Ovary (tissue), 9 donors: ENCODE measurements around the gene CRMP1. TPM values are rescaled to one million over a fixed set of nuclear protein-coding genes. Genes with fewer than 3 reads are reported as not detected.

ENCODE experiments used
- DNase-seq, 5 donors: peaks; one replicate each; pipeline ENCODE4 v3.0.0-alpha.2; 2019 to 2020
- H3K27ac ChIP-seq, 2 donors: fragments of 200-600 bp; one replicate each; pipeline versions ENCODE4 v1.5.1 to v1.8.0; 2019 to 2022
- H3K27me3 ChIP-seq: fragments of 200-600 bp; one replicate; pipeline ENCODE4 v1.8.0; 2022
- H3K36me3 ChIP-seq: fragments of 200-600 bp; sonication (generic); one replicate; pipeline ENCODE4 v1.5.1; 2019
- H3K4me1 ChIP-seq: one replicate; pipeline ENCODE4 v1.8.1; 2013; ENCODE audit warnings: mild to moderate bottlenecking, moderate library complexity; ENCODE audit not compliant: insufficient read depth
- H3K4me3 ChIP-seq: fragments of 200-600 bp; sonication (generic); one replicate; pipeline ENCODE4 v1.5.1; 2017
- H3K9me3 ChIP-seq, 2 donors: fragments of 200-600 bp in 1 of 2; sonication (generic) in 1 of 2; one replicate each; pipeline versions ENCODE4 v1.5.1 to v1.8.1; 2013 to 2019; ENCODE audit warnings: mild to moderate bottlenecking in 1 of 2, moderate library complexity in 1 of 2
- EP300 ChIP-seq: sonication (generic); formaldehyde crosslinking; IDR thresholded peaks from one replicate; pipeline ENCODE4 v1.6.1; 2017; ENCODE audit warnings: antibody characterized with exemption
- POLR2A ChIP-seq: fragments of 450-650 bp; IDR thresholded peaks from one replicate; pipeline ENCODE4 v1.6.1; 2017; ENCODE audit warnings: antibody characterized with exemption, mild to moderate bottlenecking, moderate library complexity
- WGBS, 3 donors: extraction: QIAGEN DNeasy Blood & Tissue Kit in 1 of 3; methylation state at CpG; one replicate each; pipeline versions ENCODE4 v1.1.5 to v1.1.7; 2013 to 2017; 5-methylcytosine and 5-hydroxymethylcytosine counted together
- intact Hi-C, 4 donors: fragments of 100-400 bp; cut with DNase I; formaldehyde crosslinking; loops; one replicate each; pipeline versions ENCODE4 v1.11.0 to v1.15.1; 2022 to 2023
- polyA plus RNA-seq, 2 donors: library from polyadenylated mRNA; stranded (reverse); fragments of 200-250 nt in 1 of 2; fragments of 350-450 nt in 1 of 2; fragmentation: Illumina TruSeq in 1 of 2; extraction: RNeasy Lipid Tissue Mini Kit (QIAGEN cat#74804) in 1 of 2; gene quantifications; one replicate each; pipeline ENCODE4 v1.2.3, GENCODE V29; 2013 to 2014
- total RNA-seq, 7 donors: library from RNA; depleted of rRNA in 2 of 7; stranded (reverse); fragments of >200 nt in 2 of 7; fragmentation: NEBNext Ultra II Directional in 3 of 7; extraction: Animal tissue kit (Norgen Biotek cat#: 25700) in 3 of 7; gene quantifications; one replicate each; pipeline versions ENCODE4 v1.1.0 to v1.2.4, GENCODE V29; 2016 to 2023
- TF ChIP-seq, protein P1 (sequence below), 3 donors: fragments of 450-650 bp in 2 of 3; fragments of 200-600 bp in 1 of 3; IDR thresholded peaks; one replicate each; pipeline versions ENCODE4 v1.5.1 to v1.8.0; 2016 to 2022; ENCODE audit warnings: antibody characterized with exemption in 3 of 3, mild to moderate bottlenecking in 1 of 3
- donor health status: DM: no; HTN: no; CAD: no; lungs with moderate emphysema.
- donor health status: DM: no; HTN: no; CAD: no.
- donor health status: Bipolar disorder and iron deficiency.
- donor health status: DM: yes; HTN: yes; CAD: no.
- donor health status: DM: no; HTN: no; CAD: no.
- donor health status: DM: yes; HTN: yes; CAD: no.

The CRMP1 gene
- total and polyA plus RNA-seq, 9 donors, result 1.2 to 5.5 (median 4.2) TPM

DNA sequence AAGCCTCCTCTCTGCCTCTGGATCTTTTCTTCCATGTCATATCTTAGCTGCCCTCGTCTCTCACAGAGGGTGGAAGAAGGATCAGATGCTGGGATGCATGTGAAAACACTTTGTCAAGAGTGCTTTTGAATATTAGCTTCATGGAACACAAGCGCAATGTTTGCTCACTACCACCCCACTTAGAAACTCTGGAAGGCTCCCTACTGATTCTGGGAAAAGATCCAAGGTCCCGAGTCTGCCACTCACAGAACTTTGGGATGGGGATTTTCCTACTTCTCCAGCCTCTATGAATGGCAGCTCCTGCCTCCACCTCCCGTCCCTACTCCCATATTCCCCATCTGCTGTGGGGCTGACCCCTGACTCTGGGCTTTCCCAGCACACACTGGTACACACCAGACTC, 40.2 kb upstream of the CRMP1 start:
- WGBS, 3 donors, result 27 to 42% (median 29%) methylated on average over 4 of the region's 4 CpGs
- Histone ChIP-seq H3K4me3 (no peak overlapping the region), H3K36me3 (no peaks in the 10 kb centered on the region), H3K27ac (no peak overlapping the region), H3K9me3 (no peaks in the 10 kb centered on the region), H3K27me3 (no peaks in the 10 kb centered on the region), H3K4me1 (no peaks in the 10 kb centered on the region)
- TF ChIP-seq, protein P1, sequence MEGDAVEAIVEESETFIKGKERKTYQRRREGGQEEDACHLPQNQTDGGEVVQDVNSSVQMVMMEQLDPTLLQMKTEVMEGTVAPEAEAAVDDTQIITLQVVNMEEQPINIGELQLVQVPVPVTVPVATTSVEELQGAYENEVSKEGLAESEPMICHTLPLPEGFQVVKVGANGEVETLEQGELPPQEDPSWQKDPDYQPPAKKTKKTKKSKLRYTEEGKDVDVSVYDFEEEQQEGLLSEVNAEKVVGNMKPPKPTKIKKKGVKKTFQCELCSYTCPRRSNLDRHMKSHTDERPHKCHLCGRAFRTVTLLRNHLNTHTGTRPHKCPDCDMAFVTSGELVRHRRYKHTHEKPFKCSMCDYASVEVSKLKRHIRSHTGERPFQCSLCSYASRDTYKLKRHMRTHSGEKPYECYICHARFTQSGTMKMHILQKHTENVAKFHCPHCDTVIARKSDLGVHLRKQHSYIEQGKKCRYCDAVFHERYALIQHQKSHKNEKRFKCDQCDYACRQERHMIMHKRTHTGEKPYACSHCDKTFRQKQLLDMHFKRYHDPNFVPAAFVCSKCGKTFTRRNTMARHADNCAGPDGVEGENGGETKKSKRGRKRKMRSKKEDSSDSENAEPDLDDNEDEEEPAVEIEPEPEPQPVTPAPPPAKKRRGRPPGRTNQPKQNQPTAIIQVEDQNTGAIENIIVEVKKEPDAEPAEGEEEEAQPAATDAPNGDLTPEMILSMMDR (IDR thresholded peaks at IDR 0.05), result no peak
- TF ChIP-seq POLR2A, result no peak
- no peak for TF ChIP-seq EP300
- no peak for DNase-seq
- intact Hi-C loops, result no loop called here

DNA sequence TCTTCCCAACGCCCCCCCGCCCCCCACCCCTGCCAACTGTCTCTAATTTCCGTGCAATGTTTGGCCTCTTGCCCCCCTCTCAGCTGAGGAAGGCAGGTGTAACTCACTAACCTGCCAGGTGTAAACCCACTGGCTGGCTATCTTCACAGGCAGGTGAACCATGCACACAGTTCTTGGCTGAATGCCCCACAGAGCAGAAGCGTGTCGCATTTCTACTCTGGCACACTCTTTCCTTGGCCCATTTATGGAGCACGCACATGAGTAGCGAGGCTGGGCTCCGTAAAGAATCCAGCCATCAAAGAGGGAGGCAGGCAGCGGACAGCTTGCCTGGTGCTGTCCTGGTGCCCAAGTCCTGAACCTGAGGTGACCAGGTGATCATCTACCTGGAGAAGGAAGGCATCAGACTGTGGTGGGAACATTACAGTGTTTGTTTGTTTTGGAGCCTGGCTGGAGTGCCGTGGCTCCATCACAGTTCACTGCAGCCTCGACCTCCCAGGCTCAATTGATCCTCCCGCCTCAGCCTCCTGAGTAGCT, 39.2 kb upstream of the CRMP1 start:
- TF ChIP-seq POLR2A, result no peak
- TF ChIP-seq EP300, result no peak
- TF ChIP-seq, protein P1 (IDR thresholded peaks at IDR 0.05), result no peak
- DNase-seq, result no peak
- no peaks in the 10 kb centered on the region for H3K4me1 ChIP-seq
- intact Hi-C loops, result no loop called here
- WGBS, 3 donors, result 65 to 79% (median 75%) methylated on average over 12 of the region's 12 CpGs
- H3K4me3 ChIP-seq, result no peak overlapping the region
- no peaks in the 10 kb centered on the region for H3K9me3 ChIP-seq
- H3K27me3 ChIP-seq, result no peaks in the 10 kb centered on the region
- no peak overlapping the region for H3K27ac ChIP-seq
- no peaks in the 10 kb centered on the region for H3K36me3 ChIP-seq

DNA sequence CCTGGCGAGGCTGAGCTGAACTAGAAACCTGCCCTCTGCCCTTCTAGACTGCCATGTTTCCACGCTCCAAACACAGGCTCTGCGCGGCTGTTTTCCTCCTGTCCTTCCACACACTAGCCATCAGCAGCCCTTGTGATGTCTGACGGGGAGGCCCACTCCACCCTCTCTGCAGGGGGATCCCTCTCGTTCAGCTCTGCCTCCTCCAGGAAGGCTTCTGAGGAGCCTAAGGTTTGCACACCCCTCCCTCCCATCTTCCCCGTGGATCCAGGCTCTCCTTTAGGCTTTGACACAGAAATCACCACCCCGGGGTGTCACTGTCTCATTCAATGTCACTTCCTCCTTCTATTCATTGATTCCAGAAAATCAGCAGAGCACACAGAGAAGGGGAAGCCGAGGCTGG, 38.6 kb upstream of the CRMP1 start:
- H3K27me3 ChIP-seq, result no peaks in the 10 kb centered on the region
- no peak for DNase-seq
- H3K27ac ChIP-seq, result no peak overlapping the region
- no peak overlapping the region for H3K4me3 ChIP-seq
- WGBS, 3 donors, result 45 to 59% (median 56%) methylated on average over 9 of the region's 9 CpGs
- no peak for TF ChIP-seq EP300
- TF ChIP-seq, protein P1 (IDR thresholded peaks at IDR 0.05), result no peak
- no peak for TF ChIP-seq POLR2A
- no peaks in the 10 kb centered on the region for H3K4me1 ChIP-seq
- H3K36me3 ChIP-seq, result no peaks in the 10 kb centered on the region
- no peaks in the 10 kb centered on the region for H3K9me3 ChIP-seq
- intact Hi-C loops, result no loop called here

DNA sequence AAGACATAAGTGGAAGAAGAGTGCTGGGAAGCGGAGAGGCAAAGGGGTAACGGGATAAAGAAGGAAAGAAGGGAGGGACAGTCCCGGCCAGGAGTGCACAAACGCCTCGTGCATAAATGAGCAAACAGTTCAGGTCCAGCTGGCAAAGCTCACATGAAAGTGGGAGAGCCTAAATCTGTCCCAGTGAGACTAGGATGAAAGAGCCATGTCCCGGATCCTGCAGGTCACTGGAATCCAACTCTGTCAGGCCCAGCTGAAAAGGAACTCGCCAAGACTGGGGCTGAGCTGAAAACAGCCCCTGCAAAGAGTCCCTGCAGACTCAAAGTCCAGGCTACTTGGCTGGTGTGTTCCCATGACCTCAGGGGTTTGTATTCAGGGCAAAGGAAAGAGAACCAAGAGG, 38.0 kb upstream of the CRMP1 start:
- intact Hi-C loops, result no loop called here
- H3K9me3 ChIP-seq, result no peaks in the 10 kb centered on the region
- H3K4me3 ChIP-seq, result no peak overlapping the region
- H3K27ac ChIP-seq, result no peak overlapping the region
- TF ChIP-seq EP300 (no peak), POLR2A (no peak)
- TF ChIP-seq, protein P1 (IDR thresholded peaks at IDR 0.05), result no peak
- H3K36me3 ChIP-seq, result no peaks in the 10 kb centered on the region
- no peaks in the 10 kb centered on the region for H3K27me3 ChIP-seq
- no peak for DNase-seq
- H3K4me1 ChIP-seq, result no peaks in the 10 kb centered on the region
- 47 to 58% (median 52%) methylated on average over 7 of the region's 7 CpGs for WGBS, 3 donors
